Activated CD8-positive, alpha-beta memory T cell treated with anti-CD3 and anti-CD28 coated beads, Interleukin-2, amount 50 U/mL, for 4 hours (primary cell): ENCODE data around the gene CDC23.
"Not testable (repeated sequence)": the region's sequence is repeated elsewhere in the genome, so short reads cannot be mapped to it uniquely, and the experiment has no call there.

Experiments used
- DNase-seq: peaks from one replicate; pipeline ENCODE4 v3.0.0-alpha.2; 2020

CDC23 gene

GRCh38 chr5:138213161-138214029, at the start of gene CDC23:
CDC23 (minus strand) TSS chr5:138213323; CDS start chr5:138213312, 11 bp downstream.
- DNase-seq, result peak; percentile 83

- DNase-seq, result no peak
Measured at GRCh38 chr5:138258704-138259292, 45.7 kb upstream of the CDC23 start.

GRCh38 chr5:138257583-138257982, 44.5 kb upstream of the CDC23 start:
- no peak for DNase-seq

- no peak for DNase-seq
Measured at GRCh38 chr5:138252944-138253343, 39.8 kb upstream of the CDC23 start.

- not testable (repeated sequence) for DNase-seq
Measured at GRCh38 chr5:138247800-138248199, 34.7 kb upstream of the CDC23 start.

GRCh38 chr5:138246822-138247221, 33.7 kb upstream of the CDC23 start:
- no peak for DNase-seq

- no peak for DNase-seq
Measured at GRCh38 chr5:138246334-138246733, 33.2 kb upstream of the CDC23 start.

GRCh38 chr5:138245717-138246116, 32.6 kb upstream of the CDC23 start:
- DNase-seq, result no peak

GRCh38 chr5:138243794-138244193, 30.7 kb upstream of the CDC23 start:
- DNase-seq, result no peak

- no peak for DNase-seq
Measured at GRCh38 chr5:138241688-138242571, 28.8 kb upstream of the CDC23 start.

GRCh38 chr5:138240650-138241385, 27.7 kb upstream of the CDC23 start:
- DNase-seq, result no peak

GRCh38 chr5:138238034-138238433, 24.9 kb upstream of the CDC23 start:
- DNase-seq, result no peak

- DNase-seq, result no peak
Measured at GRCh38 chr5:138234651-138235050, 21.5 kb upstream of the CDC23 start.

GRCh38 chr5:138233280-138233679, 20.2 kb upstream of the CDC23 start:
- no peak for DNase-seq

- DNase-seq, result no peak
Measured at GRCh38 chr5:138230981-138231589, 18.0 kb upstream of the CDC23 start.

- no peak for DNase-seq
Measured at GRCh38 chr5:138230261-138230660, 17.1 kb upstream of the CDC23 start.

GRCh38 chr5:138229387-138229786, 16.3 kb upstream of the CDC23 start:
- no peak for DNase-seq

GRCh38 chr5:138226910-138227309, 13.8 kb upstream of the CDC23 start:
- no peak for DNase-seq

GRCh38 chr5:138224712-138225111, 11.6 kb upstream of the CDC23 start:
- DNase-seq, result no peak

GRCh38 chr5:138223532-138223931, 10.4 kb upstream of the CDC23 start:
- no peak for DNase-seq

GRCh38 chr5:138216799-138217198, 3.7 kb upstream of the CDC23 start:
- DNase-seq, result no peak

GRCh38 chr5:138212828-138213160, 329 bp downstream of the CDC23 start:
- no peak for DNase-seq
